ENCODE measurements around the gene ZBTB6. TPM values are rescaled to one million over a fixed set of nuclear protein-coding genes. Genes with fewer than 3 reads are reported as not detected.
A peak's percentile ranks its signal among the peaks of the same experiment; 100 is the strongest.

The ZBTB6 gene
- total and polyA plus RNA-seq, 2 of the 13 experiments (the other 11 are each of a cell fraction or from before 2014, with no cell fraction given) = 3.7 to 7.1 TPM

DNA sequence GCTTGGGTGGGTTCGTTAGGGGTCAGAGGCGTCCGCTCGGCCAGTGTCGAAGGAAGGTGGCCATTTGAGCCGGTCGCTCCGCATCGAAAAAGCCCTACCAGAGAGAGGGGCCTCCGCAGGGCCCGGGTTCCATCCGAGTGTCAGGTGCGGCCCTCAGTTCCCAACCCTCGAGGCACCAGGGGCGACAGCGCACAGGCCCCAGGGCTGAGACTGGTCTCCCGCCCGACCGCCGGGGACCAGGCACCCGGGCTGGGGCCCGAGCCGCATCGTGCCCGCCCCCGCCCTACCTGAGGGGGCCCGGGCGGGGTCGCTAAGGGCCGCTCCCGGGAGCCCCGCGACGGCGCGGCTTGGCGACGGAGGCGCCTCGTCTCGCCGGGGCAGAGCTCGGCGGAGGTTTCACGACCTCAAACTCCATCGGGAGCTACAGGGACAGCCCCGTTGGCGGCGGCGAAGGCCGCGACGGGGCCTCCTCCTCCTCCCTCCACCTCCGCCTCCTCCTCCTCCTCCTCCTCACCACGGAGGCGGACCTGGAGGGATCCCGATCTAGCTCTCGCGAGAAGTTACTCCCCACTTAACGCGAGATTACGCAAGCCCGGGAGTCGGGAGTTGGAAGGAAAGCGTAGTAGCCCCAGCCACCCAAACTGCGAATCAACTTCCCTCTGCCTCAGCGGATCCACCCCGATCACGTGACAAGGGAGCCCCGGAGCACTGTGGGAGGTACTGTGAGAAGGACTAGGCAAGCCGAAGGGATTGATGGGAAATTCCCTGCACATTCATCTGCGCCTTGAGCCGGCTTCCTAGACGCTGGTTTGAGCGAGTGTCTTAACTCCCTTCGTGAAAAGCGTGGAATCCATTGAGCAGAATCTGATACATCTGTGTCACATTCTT lies 8.1 kb downstream of the ZBTB6 start, which contains the start of gene RC3H2 (continued):
- TF ChIP-seq, protein P1, sequence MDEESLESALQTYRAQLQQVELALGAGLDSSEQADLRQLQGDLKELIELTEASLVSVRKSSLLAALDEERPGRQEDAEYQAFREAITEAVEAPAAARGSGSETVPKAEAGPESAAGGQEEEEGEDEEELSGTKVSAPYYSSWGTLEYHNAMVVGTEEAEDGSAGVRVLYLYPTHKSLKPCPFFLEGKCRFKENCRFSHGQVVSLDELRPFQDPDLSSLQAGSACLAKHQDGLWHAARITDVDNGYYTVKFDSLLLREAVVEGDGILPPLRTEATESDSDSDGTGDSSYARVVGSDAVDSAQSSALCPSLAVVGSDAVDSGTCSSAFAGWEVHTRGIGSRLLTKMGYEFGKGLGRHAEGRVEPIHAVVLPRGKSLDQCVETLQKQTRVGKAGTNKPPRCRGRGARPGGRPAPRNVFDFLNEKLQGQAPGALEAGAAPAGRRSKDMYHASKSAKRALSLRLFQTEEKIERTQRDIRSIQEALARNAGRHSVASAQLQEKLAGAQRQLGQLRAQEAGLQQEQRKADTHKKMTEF (CRISPR knock-in tag; IDR thresholded peaks at IDR 0.05) = peak; percentile 63
- TF ChIP-seq ZNF329 (CRISPR knock-in tag; IDR thresholded peaks at IDR 0.05; ENCODE audit: low read depth) = no peak
- no peak for TF ChIP-seq KLF15 (CRISPR knock-in tag; IDR thresholded peaks at IDR 0.05; ENCODE audit: borderline replicate concordance)
- TF ChIP-seq AGO1 (IDR thresholded peaks at IDR 0.05; ENCODE audit: low read depth, low read length, poor library complexity, severe bottlenecking) = peak; percentile 50
- TF ChIP-seq SP1 (IDR thresholded peaks at IDR 0.05) = peak; percentile 85
- TF ChIP-seq SP1 (CRISPR knock-in tag; IDR thresholded peaks at IDR 0.05) = peak; percentile 48
- TF ChIP-seq, protein P2, sequence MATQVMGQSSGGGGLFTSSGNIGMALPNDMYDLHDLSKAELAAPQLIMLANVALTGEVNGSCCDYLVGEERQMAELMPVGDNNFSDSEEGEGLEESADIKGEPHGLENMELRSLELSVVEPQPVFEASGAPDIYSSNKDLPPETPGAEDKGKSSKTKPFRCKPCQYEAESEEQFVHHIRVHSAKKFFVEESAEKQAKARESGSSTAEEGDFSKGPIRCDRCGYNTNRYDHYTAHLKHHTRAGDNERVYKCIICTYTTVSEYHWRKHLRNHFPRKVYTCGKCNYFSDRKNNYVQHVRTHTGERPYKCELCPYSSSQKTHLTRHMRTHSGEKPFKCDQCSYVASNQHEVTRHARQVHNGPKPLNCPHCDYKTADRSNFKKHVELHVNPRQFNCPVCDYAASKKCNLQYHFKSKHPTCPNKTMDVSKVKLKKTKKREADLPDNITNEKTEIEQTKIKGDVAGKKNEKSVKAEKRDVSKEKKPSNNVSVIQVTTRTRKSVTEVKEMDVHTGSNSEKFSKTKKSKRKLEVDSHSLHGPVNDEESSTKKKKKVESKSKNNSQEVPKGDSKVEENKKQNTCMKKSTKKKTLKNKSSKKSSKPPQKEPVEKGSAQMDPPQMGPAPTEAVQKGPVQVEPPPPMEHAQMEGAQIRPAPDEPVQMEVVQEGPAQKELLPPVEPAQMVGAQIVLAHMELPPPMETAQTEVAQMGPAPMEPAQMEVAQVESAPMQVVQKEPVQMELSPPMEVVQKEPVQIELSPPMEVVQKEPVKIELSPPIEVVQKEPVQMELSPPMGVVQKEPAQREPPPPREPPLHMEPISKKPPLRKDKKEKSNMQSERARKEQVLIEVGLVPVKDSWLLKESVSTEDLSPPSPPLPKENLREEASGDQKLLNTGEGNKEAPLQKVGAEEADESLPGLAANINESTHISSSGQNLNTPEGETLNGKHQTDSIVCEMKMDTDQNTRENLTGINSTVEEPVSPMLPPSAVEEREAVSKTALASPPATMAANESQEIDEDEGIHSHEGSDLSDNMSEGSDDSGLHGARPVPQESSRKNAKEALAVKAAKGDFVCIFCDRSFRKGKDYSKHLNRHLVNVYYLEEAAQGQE (IDR thresholded peaks at IDR 0.05; ENCODE audit: borderline replicate concordance in 1 of 2, low read depth in 1 of 2, low read length in 2 of 2) = peak in 1 of 2 experiments; percentile 17; a peak in 1 of 4 replicates
- no peak for TF ChIP-seq SRF (IDR thresholded peaks at IDR 0.05; ENCODE audit: low read depth, low read length)
- TF ChIP-seq ZNF629 (CRISPR knock-in tag; conservative IDR thresholded peaks at IDR 0.05) = no peak
- no peak for TF ChIP-seq ATM (IDR thresholded peaks at IDR 0.05; ENCODE audit: borderline replicate concordance)
- no peak; the same call in 1 of the 2 replicates for TF ChIP-seq ZSCAN25 (CRISPR knock-in tag; IDR thresholded peaks at IDR 0.05)
- TF ChIP-seq ZNF383 (CRISPR knock-in tag; IDR thresholded peaks at IDR 0.05; ENCODE audit: borderline replicate concordance) = no peak
- TF ChIP-seq SNAPC2 (CRISPR knock-in tag; IDR thresholded peaks at IDR 0.05) = no peak
- peak; percentile 43; the same call in 1 of the 2 replicates for TF ChIP-seq TMF1 (CRISPR knock-in tag; IDR thresholded peaks at IDR 0.05; ENCODE audit: low read depth)
- TF ChIP-seq ZNF496 (CRISPR knock-in tag; IDR thresholded peaks at IDR 0.05; ENCODE audit: insufficient replicate concordance) = no peak
- no peak for TF ChIP-seq ZNF30 (CRISPR knock-in tag; IDR thresholded peaks at IDR 0.05)
- TF ChIP-seq CCAR2 (optimal IDR thresholded peaks at IDR 0.05; ENCODE audit: low read depth, low read length) = no peak
- TF ChIP-seq NR2F1 (CRISPR knock-in tag; IDR thresholded peaks at IDR 0.05) = no peak
- peak; percentile 67; the same call in 1 of the 2 replicates for TF ChIP-seq ZNF674 (CRISPR knock-in tag; IDR thresholded peaks at IDR 0.05; ENCODE audit: low read depth)
- TF ChIP-seq ZNF431 (CRISPR knock-in tag; IDR thresholded peaks at IDR 0.05; ENCODE audit: borderline replicate concordance, low read depth) = no peak
- no peak for TF ChIP-seq JDP2 (CRISPR knock-in tag; IDR thresholded peaks at IDR 0.05; ENCODE audit: borderline replicate concordance)

Data from HepG2 (cell line).